Measurements from ENCODE around the gene KLK10.

GRCh38 chr19:51020988-51021651 lies 1.6 kb upstream of the KLK10 start:
- TF ChIP-seq CTCF (IDR thresholded peaks at IDR 0.05) (peak; percentile 33 to 89 (median 67)), POLR2A (IDR thresholded peaks at IDR 0.05) (no peak)
